NCI-H82 (cell line): ENCODE measurements around the gene ARID3C.

Source experiments
- DNase-seq: peaks from one replicate; lab custom pipeline; 2025; lab: John Stamatoyannopoulos, UW

The ARID3C gene

DNA sequence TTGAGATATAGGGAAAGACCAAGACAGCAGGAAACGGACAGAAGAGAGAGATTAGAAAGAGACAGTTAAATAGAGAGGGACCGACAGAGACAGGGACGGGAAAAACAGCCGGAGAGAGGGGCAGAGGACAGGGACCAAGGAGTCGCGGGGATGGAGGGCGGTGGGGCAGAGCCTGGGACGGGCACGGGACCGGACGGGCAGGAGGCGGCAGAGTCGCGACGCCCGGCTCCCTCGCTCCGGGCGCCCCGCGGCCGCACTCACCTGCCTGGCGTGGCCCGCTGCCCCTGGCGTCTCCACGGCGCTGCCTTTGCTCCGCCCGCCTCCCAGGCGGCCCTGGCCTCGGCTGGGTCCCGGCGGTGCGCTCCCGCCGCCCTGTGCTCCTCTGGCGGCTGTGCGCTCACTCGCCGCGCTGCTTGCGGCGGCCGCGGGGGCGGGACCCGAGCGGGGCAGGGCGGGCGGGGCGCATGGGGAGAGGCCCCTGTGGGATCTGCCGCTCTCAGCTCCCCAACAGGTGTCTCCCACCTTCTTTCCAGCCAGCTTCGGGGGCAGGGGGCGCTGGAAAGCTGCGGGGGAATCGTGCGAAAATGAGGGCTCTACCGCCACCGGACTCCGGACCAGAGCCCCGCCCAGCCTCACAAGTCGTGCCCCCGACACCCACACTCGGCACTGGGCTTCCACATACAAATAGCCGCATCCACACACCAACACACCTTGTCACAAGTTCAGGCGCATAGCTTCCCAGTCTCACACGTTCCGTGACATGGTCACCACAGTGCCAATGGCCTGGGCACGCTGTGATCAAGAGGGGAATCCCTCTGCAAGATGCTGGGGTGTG, at the start of gene ARID3C:
TSS of gene ARID3C (minus strand) at position 411 of the 835 bp plus-strand sequence. CDS start 1,052 bp downstream, outside the sequence.
- DNase-seq = peak; percentile 36

DNA sequence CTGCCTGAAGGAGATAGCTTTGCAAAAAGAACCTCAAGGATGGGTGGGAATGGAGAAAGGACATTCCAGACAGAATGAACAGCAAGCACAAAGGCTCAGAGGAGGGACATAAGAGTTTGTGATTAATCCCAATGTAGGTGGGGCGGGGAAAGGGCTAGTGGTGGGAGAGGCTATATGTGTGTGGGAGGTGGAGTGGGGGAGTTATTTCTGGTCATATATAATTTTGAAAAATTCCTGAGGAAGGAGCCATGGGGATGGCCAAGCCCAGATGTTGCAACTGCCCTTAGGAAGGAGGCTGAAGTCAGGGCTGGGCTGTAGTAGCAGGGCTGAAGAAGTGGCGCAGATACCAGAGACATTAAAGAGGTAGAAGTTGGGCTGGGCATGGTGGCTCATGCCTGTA, 47.0 kb upstream of the ARID3C start:
- no peak for DNase-seq

DNA sequence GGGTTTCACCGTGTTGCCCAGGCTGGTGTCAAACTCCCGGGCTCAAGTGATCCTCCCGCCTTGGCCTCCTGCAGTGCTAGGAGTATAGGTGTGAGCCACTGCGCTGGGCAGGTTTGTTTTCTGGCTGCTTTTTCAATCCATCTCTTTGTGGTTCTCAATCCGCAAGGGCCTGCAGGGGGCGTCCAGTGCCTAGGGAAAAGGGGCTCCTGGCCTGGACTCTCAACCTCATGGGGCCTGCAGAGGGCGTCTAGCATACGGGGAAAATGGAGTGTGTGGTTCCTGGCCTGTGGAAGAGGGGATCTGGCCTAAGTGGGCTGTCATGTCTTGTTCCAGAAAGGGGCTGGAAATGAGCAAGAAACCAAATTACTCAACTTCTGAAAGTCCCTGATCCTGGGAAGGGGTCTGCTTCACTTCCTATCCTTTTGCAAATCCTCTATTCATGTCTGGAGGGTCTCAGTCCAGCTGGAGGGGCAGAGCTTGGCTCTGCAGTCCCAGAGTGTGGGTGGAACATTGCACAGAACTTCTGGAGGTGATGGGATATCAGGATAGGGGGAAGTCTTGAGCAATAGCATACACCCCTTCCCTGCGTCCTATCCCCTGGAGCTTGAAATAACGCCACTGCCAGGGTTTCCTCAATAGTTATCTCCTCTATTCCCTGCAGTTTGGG, 46.3 kb upstream of the ARID3C start:
- DNase-seq = peak; percentile 92

- no peak for DNase-seq
These were observed 45.6 kb upstream of the ARID3C start for GRCh38 chr9:34674440-34674839.

DNA sequence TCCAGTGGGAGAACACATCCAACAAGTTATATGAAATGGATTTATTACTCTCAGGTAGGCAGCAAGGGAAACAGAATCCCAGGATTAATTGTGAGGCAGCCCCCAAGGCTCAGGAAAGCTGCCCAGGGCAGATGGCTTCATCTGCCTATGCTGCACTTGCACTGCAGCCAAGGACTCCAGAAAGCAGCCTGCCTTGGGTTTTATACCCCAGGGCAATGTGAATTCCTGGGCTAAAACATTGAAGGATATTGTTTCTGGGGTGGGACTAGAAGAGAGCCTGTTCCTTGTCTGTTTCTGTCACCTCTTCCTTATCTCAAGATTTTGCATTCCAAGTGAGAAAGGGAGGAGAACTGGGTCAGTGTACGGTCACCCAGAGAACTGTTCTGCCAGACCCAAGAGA, 42.4 kb upstream of the ARID3C start:
- peak; percentile 12 for DNase-seq

GRCh38 chr9:34669809-34670562, 41.1 kb upstream of the ARID3C start:
- DNase-seq = no peak

DNA sequence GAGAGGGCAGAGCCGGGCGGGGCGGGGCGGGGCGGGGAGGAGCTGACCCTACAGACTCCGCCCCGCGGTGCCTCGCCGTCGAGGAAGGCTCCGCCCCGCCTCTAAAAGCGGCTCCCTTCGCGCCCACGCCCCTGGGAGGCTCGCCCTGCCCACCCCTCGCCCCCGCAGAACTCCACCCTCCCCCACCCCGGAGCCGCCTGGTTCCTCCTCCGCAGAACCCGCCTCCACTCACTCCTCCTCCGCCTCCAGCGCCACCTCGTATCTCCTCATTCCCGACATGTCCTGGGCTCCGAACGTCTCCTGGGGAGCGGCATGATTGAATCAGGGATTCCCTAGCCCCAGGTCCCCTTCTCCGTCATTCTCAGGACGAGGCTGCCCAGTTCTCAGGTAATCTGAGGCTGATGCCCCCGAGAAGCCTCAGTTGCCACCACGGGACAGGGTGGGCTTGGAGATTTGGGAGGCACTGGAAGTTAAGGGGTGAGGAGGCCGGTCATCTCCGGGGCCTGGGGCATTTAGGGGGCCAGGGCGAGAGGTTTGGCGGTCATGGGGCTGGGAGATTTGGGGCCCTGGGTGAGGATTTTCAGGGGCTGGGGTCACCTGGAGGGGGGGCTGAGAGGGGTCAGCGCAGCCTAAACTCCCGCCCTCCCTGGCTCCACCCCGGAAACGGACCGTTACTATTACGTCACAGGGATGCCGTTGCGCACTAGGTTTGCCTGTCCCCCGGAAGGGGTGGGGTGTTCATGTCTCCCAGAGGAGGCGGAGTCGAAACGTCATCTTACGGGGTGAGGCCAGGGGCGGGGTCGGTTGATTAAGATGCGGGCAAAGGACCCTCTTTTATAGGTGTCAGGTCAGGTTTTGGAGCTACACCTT, 36.8 kb upstream of the ARID3C start:
- peak; percentile 96 for DNase-seq

- DNase-seq = no peak
These were observed 36.2 kb upstream of the ARID3C start for GRCh38 chr9:34665067-34665380.

GRCh38 chr9:34664281-34665066, 35.6 kb upstream of the ARID3C start:
- peak; percentile 86 for DNase-seq

DNA sequence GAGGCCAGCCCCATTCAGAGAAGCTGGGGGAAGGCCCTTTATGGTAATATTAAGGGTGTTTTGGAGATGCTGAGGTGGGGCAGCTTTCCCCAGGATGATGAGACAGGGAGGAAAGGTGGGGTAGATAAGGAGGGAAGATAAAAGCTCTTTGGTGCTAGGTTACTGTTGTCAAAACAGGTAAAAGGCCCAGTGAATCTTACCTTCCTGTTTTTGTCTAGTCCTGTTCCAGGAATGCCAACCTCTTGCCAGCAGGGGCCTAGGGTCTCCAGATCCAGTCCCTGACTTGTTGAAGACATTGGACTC, 34.4 kb upstream of the ARID3C start:
- DNase-seq = no peak

GRCh38 chr9:34662526-34663302, 33.8 kb upstream of the ARID3C start, which contains the start of gene CCL27:
Gene CCL27 (minus strand): TSS chr9:34662657. CDS start chr9:34662633, 24 bp downstream.
- peak; percentile 43 for DNase-seq

DNA sequence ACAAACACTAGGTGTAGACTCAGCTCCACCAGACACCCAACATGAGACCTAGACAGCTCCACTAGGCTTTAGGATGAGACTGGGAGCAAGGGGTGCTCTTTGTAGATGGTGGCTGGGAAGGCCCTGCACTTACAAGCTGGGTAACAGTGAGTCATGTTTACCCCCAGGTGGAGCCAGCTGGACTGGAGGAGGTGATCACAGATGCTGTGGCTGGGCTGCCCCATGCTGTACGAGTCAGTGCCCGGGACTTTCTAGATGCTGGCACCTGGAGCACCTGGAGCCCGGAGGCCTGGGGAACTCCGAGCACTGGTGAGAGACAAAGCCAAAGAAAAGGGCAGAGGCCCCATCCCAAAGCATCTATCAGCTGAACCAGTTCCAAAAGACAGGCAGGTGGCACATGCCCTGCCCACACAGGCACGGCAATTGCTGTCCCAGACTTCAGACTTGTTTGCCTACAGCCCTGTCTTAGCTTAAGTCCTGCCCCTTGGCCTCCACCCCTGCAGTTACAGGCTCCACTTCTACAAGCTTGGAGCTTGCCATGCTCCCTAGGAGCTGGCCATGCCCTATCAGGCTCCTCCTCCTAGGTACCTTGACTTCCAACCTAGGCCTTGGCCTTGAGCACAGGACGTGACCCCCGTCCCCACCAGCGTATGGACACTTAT, 30.9 kb upstream of the ARID3C start:
- DNase-seq = no peak

- no peak for DNase-seq
These were observed 29.6 kb upstream of the ARID3C start for GRCh38 chr9:34658461-34658860.

DNA sequence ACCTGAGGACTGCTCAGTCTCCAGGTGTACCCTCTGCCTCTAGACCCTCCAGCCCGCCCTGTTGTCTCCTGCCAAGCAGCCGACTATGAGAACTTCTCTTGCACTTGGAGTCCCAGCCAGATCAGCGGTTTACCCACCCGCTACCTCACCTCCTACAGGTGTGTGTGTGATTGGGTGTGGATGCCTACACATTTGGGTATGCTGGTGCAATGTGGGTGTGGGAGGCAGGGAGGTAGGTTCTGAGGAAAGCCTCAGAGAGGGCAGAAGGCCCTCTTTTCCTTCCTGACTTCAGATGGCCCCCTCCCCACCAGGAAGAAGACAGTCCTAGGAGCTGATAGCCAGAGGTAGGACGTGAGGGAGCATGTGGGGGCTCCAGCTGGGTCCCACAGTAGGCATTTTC, 28.1 kb upstream of the ARID3C start:
- no peak for DNase-seq

- no peak for DNase-seq
These were observed 26.5 kb upstream of the ARID3C start for GRCh38 chr9:34655394-34655793.

DNA sequence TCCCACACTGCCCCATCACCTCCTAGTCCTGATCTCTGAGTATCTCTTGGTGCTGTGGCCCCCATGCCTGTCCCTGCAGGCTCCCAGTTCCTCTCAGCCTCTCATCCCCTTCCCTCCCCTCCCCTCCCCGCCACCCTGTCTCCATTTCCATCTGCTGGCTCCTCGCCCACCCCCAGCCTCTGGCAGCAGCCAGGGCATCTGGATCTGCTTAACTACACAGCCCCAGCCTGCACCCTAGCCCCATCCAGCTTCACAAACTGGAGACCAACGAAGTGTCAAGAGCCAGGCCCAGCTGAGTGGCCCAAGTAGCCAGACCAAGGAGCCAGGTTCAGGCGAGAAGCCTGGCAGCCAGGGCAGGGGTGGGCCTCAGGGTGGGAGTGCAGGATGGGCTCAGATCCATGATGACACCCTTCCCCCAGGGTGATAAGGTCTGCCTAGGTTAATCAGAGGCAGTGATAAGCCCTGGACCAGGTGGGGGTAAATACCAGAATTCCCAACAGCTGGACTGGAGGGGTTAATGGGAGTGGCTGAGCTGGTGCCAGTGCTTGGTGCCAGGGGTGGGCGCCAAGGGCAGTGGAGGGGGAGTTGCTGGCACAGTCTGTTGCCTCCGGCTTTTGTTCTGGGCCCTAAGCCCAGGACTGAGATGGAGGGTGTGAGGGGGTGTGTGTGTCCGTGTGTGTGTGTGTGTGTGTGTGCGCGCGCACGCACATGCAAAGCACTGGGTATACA, 25.6 kb upstream of the ARID3C start:
- peak; percentile 90 for DNase-seq

DNA sequence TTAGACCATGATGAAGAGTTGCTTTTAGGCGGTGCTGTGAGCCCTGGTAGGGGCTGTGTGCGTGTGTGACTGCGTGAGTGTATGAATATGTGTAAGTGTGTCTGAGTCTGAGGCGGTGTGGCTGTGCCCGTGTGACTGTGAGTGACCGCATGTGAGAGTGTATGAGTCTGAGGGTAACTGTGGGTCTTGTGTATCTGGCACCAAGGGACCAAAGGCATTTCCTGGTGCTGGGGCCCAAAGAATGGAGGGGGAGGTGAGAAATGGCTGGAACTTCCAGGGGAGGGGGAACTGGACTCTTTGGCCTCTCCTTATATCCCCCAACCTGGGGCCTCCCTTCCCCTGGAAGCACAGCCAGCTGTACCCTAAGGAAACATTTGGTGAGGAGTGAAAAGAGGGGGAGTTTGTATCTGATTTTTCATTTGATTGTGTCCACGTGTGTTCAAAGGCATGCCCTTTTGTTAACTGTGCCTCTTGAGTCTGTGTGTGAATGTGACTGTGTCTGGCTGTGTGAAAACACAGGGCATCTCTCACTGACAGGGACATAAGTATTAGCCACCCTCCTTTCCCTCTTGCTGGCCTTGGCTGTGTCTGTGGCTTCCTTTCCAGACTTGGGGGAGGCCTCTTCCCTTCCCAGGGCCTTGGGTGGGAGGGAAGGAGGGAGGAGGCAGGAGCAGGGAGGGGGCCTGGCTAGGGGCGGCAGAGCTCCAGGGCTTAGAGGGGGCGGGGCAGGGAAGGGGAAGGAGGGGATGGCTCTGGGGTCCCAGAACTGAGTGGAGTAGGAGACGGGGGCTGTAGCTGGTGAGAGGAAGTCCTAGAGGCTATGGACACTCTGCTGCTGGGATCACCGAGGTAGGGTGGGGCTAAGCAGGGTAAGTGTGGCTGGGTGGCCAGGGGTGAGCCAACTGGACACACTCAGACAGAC, 24.5 kb upstream of the ARID3C start:
- peak; percentile 88 for DNase-seq

DNA sequence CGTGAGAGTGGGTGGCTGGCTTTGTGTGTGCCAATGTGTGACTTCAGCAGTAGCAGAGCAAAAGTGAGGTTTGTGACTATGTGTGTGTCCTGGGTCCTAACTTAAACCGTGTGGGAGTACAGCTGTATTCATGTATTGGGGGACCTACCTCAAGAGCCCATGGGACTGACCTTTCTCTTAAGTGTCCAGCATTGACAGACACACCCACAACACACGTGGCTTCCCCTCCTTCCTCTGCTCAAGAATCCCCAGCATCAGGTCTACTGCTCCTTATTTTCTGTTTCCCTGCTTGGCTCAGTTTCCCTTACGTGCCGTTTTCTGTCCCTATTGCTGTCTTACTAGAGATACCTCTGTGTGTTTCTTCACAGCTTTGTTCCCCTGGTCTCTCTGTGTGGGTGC, 23.7 kb upstream of the ARID3C start:
- no peak for DNase-seq
